HFFc6 (cell line): Measurements from ENCODE around the gene ZAP70. TPM values are rescaled to one million over a fixed set of nuclear protein-coding genes. Genes with fewer than 3 reads are reported as not detected.
"Not testable (repeated sequence)": the region's sequence is repeated elsewhere in the genome, so short reads cannot be mapped to it uniquely, and the experiment has no call there.

ENCODE experiments used
- DNase-seq: peaks from one replicate; pipeline ENCODE4 v3.0.0-alpha.2; 2018
- H3K27ac Mint-ChIP-seq: 2 replicates; pipeline ENCODE4 v1.8.0; 2020; ENCODE audit warnings: mild to moderate bottlenecking, mixed read lengths
- H3K27me3 Mint-ChIP-seq: 2 replicates; pipeline ENCODE4 v1.8.0; 2021; ENCODE audit warnings: mild to moderate bottlenecking, moderate library complexity, mixed read lengths; ENCODE audit not compliant: insufficient read depth
- H3K36me3 Mint-ChIP-seq: 2 replicates; pipeline ENCODE4 v1.8.0; 2021; ENCODE audit warnings: low read depth, mixed read lengths
- H3K4me1 Mint-ChIP-seq: 2 replicates; pipeline ENCODE4 v1.8.0; 2020; ENCODE audit warnings: low read depth, mixed read lengths
- H3K4me3 Mint-ChIP-seq: 2 replicates; pipeline ENCODE4 v1.8.0; 2020; ENCODE audit warnings: mild to moderate bottlenecking, moderate library complexity, mixed read lengths
- H3K9me3 Mint-ChIP-seq: 2 replicates; pipeline ENCODE4 v1.8.0; 2020; ENCODE audit warnings: mild to moderate bottlenecking, mixed read lengths
- total RNA-seq, 6 experiments: library from RNA; stranded (reverse); fragmentation: NEBNext Ultra II Directional; extraction: Animal tissue kit (Norgen Biotek cat#: 25700); gene quantifications; 2 replicates in 1 of 6; 3 replicates in 5 of 6; pipeline ENCODE4 v1.2.3, GENCODE V29; 2021
- TF ChIP-seq, protein P1 (sequence below): fragments of 200-600 bp; sonication (generic); IDR thresholded peaks from 2 replicates; pipeline ENCODE4 v1.5.0; 2021; ENCODE audit warnings: antibody characterized with exemption, mild to moderate bottlenecking

ZAP70 gene
- total RNA-seq, 6 experiments from 2014 or later, result not detected

DNA sequence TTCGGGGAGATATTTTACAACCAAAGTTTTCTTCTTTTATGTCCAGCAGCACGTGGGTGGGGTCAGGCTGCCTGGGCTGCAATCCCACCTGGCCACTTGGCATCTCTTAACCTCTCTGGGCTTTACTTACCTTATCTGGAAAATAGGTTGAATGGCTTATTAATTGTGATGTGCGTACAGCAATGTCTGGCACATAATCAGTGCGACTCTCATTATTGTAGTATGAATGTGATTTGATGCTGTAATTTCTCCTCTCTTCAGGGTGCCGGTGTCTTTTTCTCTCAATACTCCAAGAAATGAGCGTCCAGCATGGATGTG, 2.0 kb upstream of the ZAP70 start:
- TF ChIP-seq, protein P1, sequence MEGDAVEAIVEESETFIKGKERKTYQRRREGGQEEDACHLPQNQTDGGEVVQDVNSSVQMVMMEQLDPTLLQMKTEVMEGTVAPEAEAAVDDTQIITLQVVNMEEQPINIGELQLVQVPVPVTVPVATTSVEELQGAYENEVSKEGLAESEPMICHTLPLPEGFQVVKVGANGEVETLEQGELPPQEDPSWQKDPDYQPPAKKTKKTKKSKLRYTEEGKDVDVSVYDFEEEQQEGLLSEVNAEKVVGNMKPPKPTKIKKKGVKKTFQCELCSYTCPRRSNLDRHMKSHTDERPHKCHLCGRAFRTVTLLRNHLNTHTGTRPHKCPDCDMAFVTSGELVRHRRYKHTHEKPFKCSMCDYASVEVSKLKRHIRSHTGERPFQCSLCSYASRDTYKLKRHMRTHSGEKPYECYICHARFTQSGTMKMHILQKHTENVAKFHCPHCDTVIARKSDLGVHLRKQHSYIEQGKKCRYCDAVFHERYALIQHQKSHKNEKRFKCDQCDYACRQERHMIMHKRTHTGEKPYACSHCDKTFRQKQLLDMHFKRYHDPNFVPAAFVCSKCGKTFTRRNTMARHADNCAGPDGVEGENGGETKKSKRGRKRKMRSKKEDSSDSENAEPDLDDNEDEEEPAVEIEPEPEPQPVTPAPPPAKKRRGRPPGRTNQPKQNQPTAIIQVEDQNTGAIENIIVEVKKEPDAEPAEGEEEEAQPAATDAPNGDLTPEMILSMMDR, result no peak
- DNase-seq, result no peak
- no peak overlapping the region for H3K4me3 Mint-ChIP-seq
- peaks cover 16% of the 10 kb centered on the region for H3K4me1 Mint-ChIP-seq
- H3K27ac Mint-ChIP-seq, result no peak overlapping the region
- no peaks in the 10 kb centered on the region for H3K36me3 Mint-ChIP-seq
- peaks cover 16% of the 10 kb centered on the region for H3K27me3 Mint-ChIP-seq
- H3K9me3 Mint-ChIP-seq, result no peaks in the 10 kb centered on the region

DNA sequence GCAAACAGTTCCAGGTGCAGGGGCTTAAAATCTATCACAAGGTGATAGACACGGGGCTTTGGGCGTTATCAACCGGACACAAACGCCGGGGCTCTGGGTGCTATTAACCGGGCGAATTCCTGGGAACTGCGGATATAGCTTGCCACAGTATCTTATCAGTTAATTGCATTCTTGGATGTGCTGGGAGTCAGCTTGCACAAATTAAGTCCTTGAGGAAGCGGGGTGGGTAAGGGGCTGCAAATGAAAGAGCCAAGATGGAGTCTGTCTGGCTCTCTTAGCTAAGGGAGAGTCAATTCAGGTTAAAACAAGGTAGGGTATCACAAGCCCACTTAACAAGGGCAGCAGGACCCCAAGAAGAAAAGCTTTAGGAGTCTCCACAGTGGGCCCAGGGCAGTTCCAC, 1.2 kb upstream of the ZAP70 start:
- Mint-ChIP-seq H3K4me1 (peaks cover 16% of the 10 kb centered on the region), H3K27me3 (peaks cover 22% of the 10 kb centered on the region)
- not testable (repeated sequence) for DNase-seq, H3K9me3 Mint-ChIP-seq, H3K27ac Mint-ChIP-seq, H3K36me3 Mint-ChIP-seq, H3K4me3 Mint-ChIP-seq

DNA sequence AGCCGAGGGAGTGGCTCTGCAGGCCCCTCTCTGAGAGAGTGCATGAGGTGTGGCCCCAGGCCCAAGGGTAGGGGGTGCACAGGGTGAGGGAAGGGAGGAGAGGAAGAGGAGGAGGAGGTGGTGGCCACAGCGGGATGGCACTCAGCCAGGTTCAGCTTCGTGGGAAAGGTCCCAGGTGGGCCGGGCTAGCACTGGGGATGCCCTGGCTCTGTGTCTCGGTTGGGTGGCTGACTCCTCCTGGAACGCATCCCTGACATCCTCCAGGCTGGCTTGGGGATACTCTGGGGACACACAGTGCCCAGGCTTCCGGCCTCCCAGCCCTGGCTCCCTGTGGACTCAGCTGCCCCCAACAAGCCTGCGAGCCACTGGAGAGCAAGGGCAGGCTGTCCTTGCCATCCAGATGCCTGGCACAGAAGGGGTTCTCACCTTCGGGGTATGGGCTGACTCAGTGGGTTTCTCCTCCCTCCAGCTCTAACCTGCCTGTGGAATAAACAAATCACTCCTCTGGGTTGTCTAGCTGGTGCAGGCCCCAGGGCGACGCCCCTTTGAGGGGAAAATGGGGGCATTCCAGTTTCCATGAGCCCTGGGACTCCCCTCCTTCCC, 582 bp upstream of the ZAP70 start:
- Mint-ChIP-seq H3K27ac (no peak overlapping the region), H3K9me3 (no peaks in the 10 kb centered on the region), H3K27me3 (peaks cover 25% of the 10 kb centered on the region), H3K36me3 (no peaks in the 10 kb centered on the region), H3K4me1 (peaks cover 16% of the 10 kb centered on the region), H3K4me3 (no peak overlapping the region)
- DNase-seq, result no peak
- TF ChIP-seq, protein P1, result no peak

DNA sequence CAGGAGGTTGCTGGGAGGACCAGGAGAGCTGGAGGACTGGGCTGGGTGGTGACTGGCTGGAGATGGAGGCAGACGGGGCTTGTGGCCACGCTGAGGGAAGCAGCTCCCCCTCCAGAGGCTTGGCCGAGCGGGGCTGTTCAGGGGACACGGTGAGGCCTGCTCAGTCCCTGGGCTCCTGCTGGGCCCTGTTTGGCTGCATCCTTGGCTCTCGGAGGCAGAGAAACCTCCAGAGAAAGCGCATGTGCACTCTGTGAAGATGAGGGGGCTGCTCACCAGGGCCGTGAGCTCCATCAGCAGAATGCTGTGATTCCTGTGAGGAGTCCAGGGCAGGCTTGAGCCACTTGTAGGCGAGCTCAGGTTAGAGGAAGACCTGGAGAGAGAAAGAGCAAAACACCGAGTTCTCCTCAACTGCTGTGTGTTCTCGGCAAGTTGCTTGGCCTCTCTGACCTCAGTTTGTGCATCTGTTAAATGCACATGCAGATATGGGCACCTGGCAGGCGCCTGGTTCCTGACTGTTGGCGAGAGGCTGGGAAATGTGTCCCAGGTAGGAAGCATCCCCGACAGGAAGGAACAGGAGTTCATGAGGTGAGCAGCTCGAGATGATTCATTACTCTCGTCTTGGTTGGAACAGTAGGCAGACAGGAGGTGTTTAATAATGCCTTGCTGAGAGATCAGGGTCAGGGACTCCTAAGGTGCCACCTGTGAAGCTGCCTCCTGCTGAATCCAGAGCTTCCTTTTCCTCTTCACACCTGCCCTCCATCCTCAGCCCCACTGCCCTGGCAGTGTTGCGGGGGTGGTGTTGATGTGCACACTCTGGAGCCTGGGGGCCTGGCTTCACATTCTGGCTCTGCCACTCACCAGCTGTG, 941 bp downstream of the ZAP70 start:
- peaks cover 16% of the 10 kb centered on the region for H3K4me1 Mint-ChIP-seq
- no peak overlapping the region for H3K27ac Mint-ChIP-seq
- no peaks in the 10 kb centered on the region for H3K9me3 Mint-ChIP-seq
- no peaks in the 10 kb centered on the region for H3K36me3 Mint-ChIP-seq
- TF ChIP-seq, protein P1, result no peak
- H3K4me3 Mint-ChIP-seq, result no peak overlapping the region
- DNase-seq, result no peak
- peaks cover 21% of the 10 kb centered on the region for H3K27me3 Mint-ChIP-seq

- TF ChIP-seq, protein P1, result no peak
- no peaks in the 10 kb centered on the region for H3K36me3 Mint-ChIP-seq
- H3K4me1 Mint-ChIP-seq, result peaks cover 12% of the 10 kb centered on the region
- H3K27ac Mint-ChIP-seq, result no peak overlapping the region
- DNase-seq, result no peak
- H3K27me3 Mint-ChIP-seq, result peaks cover 23% of the 10 kb centered on the region
- no peaks in the 10 kb centered on the region for H3K9me3 Mint-ChIP-seq
- no peak overlapping the region for H3K4me3 Mint-ChIP-seq
These were observed 1.7 kb downstream of the ZAP70 start for GRCh38 chr2:97714950-97715652.
